DOHH2 (cell line): ENCODE results near the gene ZNF280B.

Source experiments
- H3F3A ChIP-seq: fragments of 200-600 bp; sonication (generic), shearing (Covaris generic); 2 replicates; pipeline ENCODE4 v1.6.0; 2016; ENCODE audit warnings: antibody characterized with exemption, mild to moderate bottlenecking; ENCODE audit not compliant: control insufficient read depth, insufficient read depth
- H3K27ac ChIP-seq: fragments of 200-600 bp; sonication (generic); 2 replicates; pipeline ENCODE4 v1.5.1; 2014; ENCODE audit warnings: low read depth, mild to moderate bottlenecking, low read length, moderate library complexity
- H3K27me3 ChIP-seq: fragments of 200-600 bp; sonication (generic); 2 replicates; pipeline ENCODE4 v1.6.1; 2014; ENCODE audit warnings: mild to moderate bottlenecking, low read length, mixed read lengths; ENCODE audit not compliant: control insufficient read depth
- H3K36me3 ChIP-seq: fragments of 200-600 bp; sonication (generic); 2 replicates; pipeline ENCODE4 v1.6.1; 2014; ENCODE audit warnings: mild to moderate bottlenecking, low read length, moderate library complexity, mixed read lengths; ENCODE audit not compliant: control insufficient read depth
- H3K4me1 ChIP-seq: fragments of 200-600 bp; sonication (generic); 2 replicates; pipeline ENCODE4 v1.6.1; 2014; ENCODE audit warnings: mild to moderate bottlenecking, low read length, mixed read lengths; ENCODE audit not compliant: control insufficient read depth
- H3K4me2 ChIP-seq: fragments of 200-600 bp; sonication (generic); 2 replicates; pipeline ENCODE4 v1.6.0; 2014; ENCODE audit warnings: mild to moderate bottlenecking, low read length, moderate library complexity
- H3K4me3 ChIP-seq: fragments of 200-600 bp; sonication (generic); 2 replicates; pipeline ENCODE4 v1.5.1; 2014; ENCODE audit warnings: mild to moderate bottlenecking, low read length, mixed read lengths
- H3K79me2 ChIP-seq: fragments of 200-600 bp; sonication (generic); 2 replicates; pipeline ENCODE4 v1.6.1; 2014; ENCODE audit warnings: mild to moderate bottlenecking, low read length, mixed read lengths; ENCODE audit not compliant: control insufficient read depth
- H3K9me2 ChIP-seq: fragments of 200-600 bp; sonication (generic); replicated peaks from 2 replicates; pipeline ENCODE4 v1.6.1; 2014; ENCODE audit warnings: mild to moderate bottlenecking, low read length, mixed read lengths; ENCODE audit not compliant: control insufficient read depth
- H3K9me3 ChIP-seq: fragments of 200-600 bp; sonication (generic); 2 replicates; pipeline ENCODE4 v1.6.1; 2014; ENCODE audit warnings: antibody characterized with exemption, low read length, mixed read lengths; ENCODE audit not compliant: control insufficient read depth, insufficient read depth
- H4K20me1 ChIP-seq: fragments of 200-600 bp; sonication (generic); 2 replicates; pipeline ENCODE4 v1.6.0; 2014; ENCODE audit warnings: low read depth, mild to moderate bottlenecking, antibody characterized with exemption, low read length, moderate library complexity; ENCODE audit not compliant: control insufficient read depth, insufficient read depth
- CTCF ChIP-seq: fragments of 200-600 bp; sonication (generic); IDR thresholded peaks from one replicate; pipeline ENCODE4 v1.5.1; 2014; ENCODE audit warnings: antibody characterized with exemption, mild to moderate bottlenecking, low read depth, low read length; ENCODE audit not compliant: poor library complexity, severe bottlenecking
- EZH2phosphoT487 ChIP-seq: fragments of 200-600 bp; sonication (generic); IDR thresholded peaks from 2 replicates; pipeline ENCODE4 v1.6.1; 2017; ENCODE audit warnings: borderline replicate concordance, mild to moderate bottlenecking, antibody characterized with exemption, low read length, moderate library complexity, mixed read lengths

ZNF280B gene

GRCh38 chr22:22553141-22553540 lies 44.6 kb upstream of the ZNF280B start:
- Histone ChIP-seq H3K79me2 (no peaks in the 10 kb centered on the region), H3K4me3 (no peak overlapping the region), H3K27me3 (no peaks in the 10 kb centered on the region), H3K9me3 (no peaks in the 10 kb centered on the region), H3K36me3 (no peaks in the 10 kb centered on the region), H4K20me1 (no peaks in the 10 kb centered on the region), H3K9me2 (no peaks in the 10 kb centered on the region), H3F3A (no peaks in the 10 kb centered on the region), H3K4me1 (peaks cover 7% of the 10 kb centered on the region), H3K27ac (no peak overlapping the region), H3K4me2 (no peak overlapping the region)
- TF ChIP-seq CTCF (no peak), EZH2phosphoT487 (no peak)

GRCh38 chr22:22552630-22553029 lies 44.1 kb upstream of the ZNF280B start:
- no peaks in the 10 kb centered on the region for H3K9me2 ChIP-seq
- H4K20me1 ChIP-seq = no peaks in the 10 kb centered on the region
- H3K36me3 ChIP-seq = no peaks in the 10 kb centered on the region
- H3K9me3 ChIP-seq = no peaks in the 10 kb centered on the region
- H3K79me2 ChIP-seq = no peaks in the 10 kb centered on the region
- no peaks in the 10 kb centered on the region for H3K27me3 ChIP-seq
- peaks cover 3% of the 10 kb centered on the region for H3F3A ChIP-seq
- TF ChIP-seq EZH2phosphoT487 (no peak), CTCF (no peak)
- peaks cover 12% of the 10 kb centered on the region for H3K4me1 ChIP-seq
- H3K4me2 ChIP-seq = no peak overlapping the region
- H3K27ac ChIP-seq = no peak overlapping the region
- no peak overlapping the region for H3K4me3 ChIP-seq

DNA sequence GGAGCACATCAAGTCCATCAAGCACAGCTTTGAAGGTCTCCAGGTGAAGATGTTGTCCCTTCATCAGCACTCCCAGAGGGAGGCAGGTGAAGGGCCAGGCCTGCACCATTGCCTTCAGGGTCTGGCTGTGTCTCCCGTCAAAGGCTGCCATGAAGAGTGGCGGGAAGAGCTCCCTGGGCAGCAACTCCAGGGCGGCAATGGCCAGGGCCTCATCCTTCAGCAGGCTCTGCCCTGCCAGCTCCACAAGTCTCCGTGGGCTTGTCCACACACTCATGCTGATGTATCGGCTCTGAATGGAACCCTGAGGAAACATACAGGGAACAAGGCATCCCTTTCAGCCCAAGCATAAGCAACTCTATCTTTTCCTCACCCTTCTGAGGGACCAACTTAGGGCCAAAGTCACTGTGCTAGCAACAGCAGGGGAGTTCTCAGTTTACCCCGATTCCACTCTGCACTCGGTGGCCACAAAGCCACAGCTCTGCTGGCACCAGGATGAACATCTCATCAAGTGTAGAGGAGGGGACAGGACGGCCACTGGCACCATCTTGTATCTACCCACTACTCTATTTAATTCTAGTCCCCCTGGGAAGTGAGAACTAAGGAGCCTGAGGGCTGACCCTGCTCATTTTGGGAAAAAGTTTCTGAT lies 42.4 kb upstream of the ZNF280B start:
- Histone ChIP-seq H3K9me2 (no peaks in the 10 kb centered on the region), H3K4me2 (no peak overlapping the region), H3K79me2 (no peaks in the 10 kb centered on the region), H3F3A (peaks cover 6% of the 10 kb centered on the region), H3K36me3 (no peaks in the 10 kb centered on the region), H3K9me3 (no peaks in the 10 kb centered on the region), H3K4me1 (peaks cover 26% of the 10 kb centered on the region), H3K27me3 (no peaks in the 10 kb centered on the region), H3K27ac (no peak overlapping the region), H3K4me3 (no peak overlapping the region), H4K20me1 (no peaks in the 10 kb centered on the region)
- TF ChIP-seq CTCF (no peak), EZH2phosphoT487 (no peak)
